GM20000 (cell line): ENCODE data around the gene BICC1.

Experiments used
- DNase-seq: peaks from one replicate; pipeline ENCODE4 v3.0.0; 2012; ENCODE audit warnings: low spot score
- CTCF ChIP-seq: IDR thresholded peaks from 2 replicates; pipeline ENCODE4 v1.5.1; 2012; ENCODE audit warnings: mild to moderate bottlenecking, control low read depth; ENCODE audit errors: extremely low read depth, missing control alignments

Gene BICC1

GRCh38 chr10:58512491-58513187 is at the start of gene BICC1:
Gene BICC1, plus strand, starts transcription at chr10:58512872. Its CDS starts 272 bp downstream, at chr10:58513144.
- no peak for TF ChIP-seq CTCF
- peak; percentile 36 for DNase-seq

- no peak for TF ChIP-seq CTCF
- no peak for DNase-seq
These were observed 47.7 kb upstream of the BICC1 start for GRCh38 chr10:58464956-58465355.

GRCh38 chr10:58465629-58466028 is 47.0 kb upstream of the BICC1 start:
- no peak for DNase-seq
- TF ChIP-seq CTCF = no peak

- no peak for DNase-seq
- TF ChIP-seq CTCF = no peak
These were observed 44.6 kb upstream of the BICC1 start for GRCh38 chr10:58467931-58468635.

GRCh38 chr10:58473976-58474375 is 38.7 kb upstream of the BICC1 start:
- TF ChIP-seq CTCF = no peak
- DNase-seq = no peak

GRCh38 chr10:58475322-58476277 is 37.1 kb upstream of the BICC1 start:
- DNase-seq = no peak
- no peak for TF ChIP-seq CTCF
